Uterus (tissue), 2 donors: ENCODE data around the gene SPINDOC.
"Not testable (repeated sequence)": the region's sequence is repeated elsewhere in the genome, so short reads cannot be mapped to it uniquely, and the experiment has no call there.

Experiments used
- POLR2A ChIP-seq, 2 donors: fragments of 450-650 bp; IDR thresholded peaks; one replicate each; pipeline ENCODE4 v1.6.1; 2016; ENCODE audit warnings: antibody characterized with exemption in 2 of 2, mild to moderate bottlenecking in 1 of 2, moderate library complexity in 1 of 2
- TF ChIP-seq, protein P1 (sequence below), 4 experiments: fragments of 200-600 bp in 2 of 4; fragments of 450-650 bp in 2 of 4; sonication (generic) in 2 of 4; IDR thresholded peaks; one replicate each; pipeline ENCODE4 v1.5.1; 2016 to 2019; ENCODE audit warnings: antibody characterized with exemption in 4 of 4, mild to moderate bottlenecking in 2 of 4, moderate library complexity in 1 of 4

- TF ChIP-seq, protein P1, sequence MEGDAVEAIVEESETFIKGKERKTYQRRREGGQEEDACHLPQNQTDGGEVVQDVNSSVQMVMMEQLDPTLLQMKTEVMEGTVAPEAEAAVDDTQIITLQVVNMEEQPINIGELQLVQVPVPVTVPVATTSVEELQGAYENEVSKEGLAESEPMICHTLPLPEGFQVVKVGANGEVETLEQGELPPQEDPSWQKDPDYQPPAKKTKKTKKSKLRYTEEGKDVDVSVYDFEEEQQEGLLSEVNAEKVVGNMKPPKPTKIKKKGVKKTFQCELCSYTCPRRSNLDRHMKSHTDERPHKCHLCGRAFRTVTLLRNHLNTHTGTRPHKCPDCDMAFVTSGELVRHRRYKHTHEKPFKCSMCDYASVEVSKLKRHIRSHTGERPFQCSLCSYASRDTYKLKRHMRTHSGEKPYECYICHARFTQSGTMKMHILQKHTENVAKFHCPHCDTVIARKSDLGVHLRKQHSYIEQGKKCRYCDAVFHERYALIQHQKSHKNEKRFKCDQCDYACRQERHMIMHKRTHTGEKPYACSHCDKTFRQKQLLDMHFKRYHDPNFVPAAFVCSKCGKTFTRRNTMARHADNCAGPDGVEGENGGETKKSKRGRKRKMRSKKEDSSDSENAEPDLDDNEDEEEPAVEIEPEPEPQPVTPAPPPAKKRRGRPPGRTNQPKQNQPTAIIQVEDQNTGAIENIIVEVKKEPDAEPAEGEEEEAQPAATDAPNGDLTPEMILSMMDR (IDR thresholded peaks at IDR 0.05) = not testable (repeated sequence)
- not testable (repeated sequence) for TF ChIP-seq POLR2A (IDR thresholded peaks at IDR 0.05)
Observed at GRCh38 chr11:63771741-63772318, 41.4 kb upstream of the SPINDOC start.
